ENCODE results near the gene RTN3.

- TF ChIP-seq CTCF (IDR thresholded peaks at IDR 0.05) (no peak), EZH2phosphoT487 (IDR thresholded peaks at IDR 0.05) (no peak), EZH2 (IDR thresholded peaks at IDR 0.05) (no peak)
Measured at GRCh38 chr11:63705526-63705925, 24.2 kb downstream of the RTN3 start.

Measured in neural progenitor cell (in vitro differentiated cells).